Measurements from ENCODE around the gene C3orf20.
"Not testable (repeated sequence)": the region's sequence is repeated elsewhere in the genome, so short reads cannot be mapped to it uniquely, and the experiment has no call there.

The C3orf20 gene

GRCh38 chr3:14650193-14650592, 24.7 kb upstream of the C3orf20 start:
- no peak for TF ChIP-seq CTCF (IDR thresholded peaks at IDR 0.05; ENCODE audit: low read depth, low read length)
- DNase-seq (ENCODE audit: extremely low read depth, low read depth): no peak

- no peak for TF ChIP-seq CTCF (IDR thresholded peaks at IDR 0.05; ENCODE audit: low read depth, low read length)
- DNase-seq (ENCODE audit: extremely low read depth, low read depth): peak; percentile 99
These were observed 23.3 kb upstream of the C3orf20 start, which contains the start of gene CCDC174 for GRCh38 chr3:14651440-14652251. TSS of gene CCDC174 (plus strand) at chr3:14651762. CDS start at chr3:14651837, 75 bp downstream.

GRCh38 chr3:14652360-14652907, 22.5 kb upstream of the C3orf20 start:
- not testable (repeated sequence) for DNase-seq (ENCODE audit: extremely low read depth, low read depth)

GRCh38 chr3:14657579-14657978, 17.4 kb upstream of the C3orf20 start:
- no peak for TF ChIP-seq CTCF (IDR thresholded peaks at IDR 0.05; ENCODE audit: low read depth, low read length)
- no peak for DNase-seq (ENCODE audit: extremely low read depth, low read depth)

- no peak for DNase-seq (ENCODE audit: extremely low read depth, low read depth)
These were observed 16.0 kb upstream of the C3orf20 start for GRCh38 chr3:14658978-14659377.

GRCh38 chr3:14660942-14661341, 14.0 kb upstream of the C3orf20 start:
- no peak for DNase-seq (ENCODE audit: extremely low read depth, low read depth)
- no peak for TF ChIP-seq CTCF (IDR thresholded peaks at IDR 0.05; ENCODE audit: low read depth, low read length)

More at GRCh38 chr3:14658978-14659377, 16.0 kb upstream of the C3orf20 start:
- TF ChIP-seq CTCF (IDR thresholded peaks at IDR 0.05; ENCODE audit: low read depth, low read length): no peak

GRCh38 chr3:14663396-14664135, 11.4 kb upstream of the C3orf20 start:
- no peak for DNase-seq (ENCODE audit: extremely low read depth, low read depth)
- no peak for TF ChIP-seq CTCF (IDR thresholded peaks at IDR 0.05; ENCODE audit: low read depth, low read length)
